ENCODE results near the gene SPR.

DNA sequence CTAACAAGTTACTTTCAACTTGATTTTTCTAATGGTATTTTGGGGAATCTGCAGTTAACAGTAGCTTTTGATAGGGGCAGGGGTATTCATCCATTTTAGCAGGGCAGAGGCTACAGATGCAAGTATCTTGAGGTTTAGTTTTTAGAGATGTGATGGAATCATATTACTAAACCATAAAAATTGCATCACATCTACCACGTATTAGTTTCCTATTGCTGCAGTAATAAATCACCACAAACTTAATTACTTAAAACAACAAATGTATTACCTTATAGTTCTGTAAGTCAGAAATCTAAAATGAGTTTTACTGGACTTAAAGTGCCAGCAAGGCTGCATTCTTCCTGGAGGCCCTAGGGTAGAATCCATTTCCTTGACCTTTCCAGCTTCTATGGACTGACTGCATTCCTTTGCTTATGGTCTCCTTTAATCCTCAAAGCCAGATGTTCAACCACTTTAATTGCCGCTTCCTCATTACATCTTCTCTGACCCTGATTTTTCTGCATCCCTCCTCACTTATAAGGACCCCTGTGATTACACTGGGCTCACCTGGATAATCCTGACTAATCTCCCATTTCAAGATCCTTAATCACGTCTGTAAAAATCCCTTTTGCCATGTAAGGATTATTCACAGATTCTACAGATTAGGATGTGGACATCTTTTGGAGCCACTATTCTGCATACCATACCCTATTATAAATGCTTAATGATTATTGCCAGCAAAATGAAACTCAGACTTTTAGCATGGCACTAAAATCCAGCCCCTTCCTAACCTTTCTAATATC is 39.5 kb upstream of the SPR start:
- TF ChIP-seq FOXM1 (IDR thresholded peaks at IDR 0.05; ENCODE audit: borderline replicate concordance) (no peak), ELF4 (IDR thresholded peaks at IDR 0.05) (no peak), SUZ12 (IDR thresholded peaks at IDR 0.05) (no peak), SP1 (IDR thresholded peaks at IDR 0.05) (no peak), CTBP1 (IDR thresholded peaks at IDR 0.05; ENCODE audit: borderline replicate concordance) (no peak)
